Neural crest cell (in vitro differentiated cells): Measurements from ENCODE around the gene UBR2. TPM values are rescaled to one million over a fixed set of nuclear protein-coding genes. Genes with fewer than 3 reads are reported as not detected.

ENCODE experiments used
- DNase-seq: peaks from one replicate; pipeline ENCODE4 v3.0.0; 2021; ENCODE audit warnings: low read depth, mixed read lengths, low spot score
- H3K27ac Mint-ChIP-seq: one replicate; pipeline ENCODE4 v1.8.0; 2021; ENCODE audit warnings: mild to moderate bottlenecking, mixed read lengths; ENCODE audit not compliant: unreplicated experiment
- H3K27me3 Mint-ChIP-seq: 2 replicates; pipeline ENCODE4 v1.8.0; 2021; ENCODE audit warnings: low read depth, mild to moderate bottlenecking, mixed read lengths
- H3K36me3 Mint-ChIP-seq: 2 replicates; pipeline ENCODE4 v1.8.0; 2021; ENCODE audit warnings: low read depth, mild to moderate bottlenecking, mixed read lengths
- H3K4me1 Mint-ChIP-seq: 2 replicates; pipeline ENCODE4 v1.8.0; 2021; ENCODE audit warnings: mixed read lengths
- H3K4me3 Mint-ChIP-seq: one replicate; pipeline ENCODE4 v1.8.0; 2021; ENCODE audit warnings: mild to moderate bottlenecking, mixed read lengths
- H3K9me3 Mint-ChIP-seq: 2 replicates; pipeline ENCODE4 v1.8.0; 2021; ENCODE audit warnings: mixed read lengths
- total RNA-seq: library from RNA; stranded (reverse); gene quantifications from 2 replicates; pipeline ENCODE4 v1.2.1, GENCODE V29; 2021
- TF ChIP-seq, protein P1 (sequence below): fragments of 200-600 bp; sonication (generic); conservative IDR thresholded peaks from 2 replicates; pipeline ENCODE4 v1.5.0; 2021; ENCODE audit warnings: antibody characterized with exemption, mild to moderate bottlenecking

The UBR2 gene
- total RNA-seq, 1 donor from 2014 or later = 22.3 TPM

DNA sequence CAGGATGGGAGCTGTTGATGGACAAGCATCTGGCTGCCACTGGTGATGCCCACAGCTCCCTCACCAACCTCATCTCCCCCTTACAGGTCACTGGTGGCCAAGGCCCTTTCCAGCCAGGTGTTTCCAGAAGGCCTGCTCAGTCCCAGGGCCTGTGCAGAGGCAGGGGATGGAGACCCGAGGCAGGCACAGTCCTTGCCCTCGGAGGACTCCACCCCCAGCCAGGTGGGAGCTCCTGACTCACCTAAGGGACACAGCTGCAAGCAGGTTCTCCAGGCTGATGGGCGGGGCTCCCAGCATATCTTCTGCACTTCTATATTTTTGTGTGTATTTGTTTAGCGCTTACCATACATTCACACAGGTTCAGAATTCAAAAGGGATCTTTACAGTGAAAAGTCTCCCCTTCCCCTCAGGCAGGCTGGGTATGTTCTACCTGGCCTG lies 141.1 kb downstream of the UBR2 start:
- Mint-ChIP-seq H3K4me3 (no peak overlapping the region), H3K27me3 (no peaks in the 10 kb centered on the region), H3K27ac (no peak overlapping the region), H3K36me3 (no peaks in the 10 kb centered on the region), H3K4me1 (no peaks in the 10 kb centered on the region), H3K9me3 (no peaks in the 10 kb centered on the region)
- TF ChIP-seq, protein P1, sequence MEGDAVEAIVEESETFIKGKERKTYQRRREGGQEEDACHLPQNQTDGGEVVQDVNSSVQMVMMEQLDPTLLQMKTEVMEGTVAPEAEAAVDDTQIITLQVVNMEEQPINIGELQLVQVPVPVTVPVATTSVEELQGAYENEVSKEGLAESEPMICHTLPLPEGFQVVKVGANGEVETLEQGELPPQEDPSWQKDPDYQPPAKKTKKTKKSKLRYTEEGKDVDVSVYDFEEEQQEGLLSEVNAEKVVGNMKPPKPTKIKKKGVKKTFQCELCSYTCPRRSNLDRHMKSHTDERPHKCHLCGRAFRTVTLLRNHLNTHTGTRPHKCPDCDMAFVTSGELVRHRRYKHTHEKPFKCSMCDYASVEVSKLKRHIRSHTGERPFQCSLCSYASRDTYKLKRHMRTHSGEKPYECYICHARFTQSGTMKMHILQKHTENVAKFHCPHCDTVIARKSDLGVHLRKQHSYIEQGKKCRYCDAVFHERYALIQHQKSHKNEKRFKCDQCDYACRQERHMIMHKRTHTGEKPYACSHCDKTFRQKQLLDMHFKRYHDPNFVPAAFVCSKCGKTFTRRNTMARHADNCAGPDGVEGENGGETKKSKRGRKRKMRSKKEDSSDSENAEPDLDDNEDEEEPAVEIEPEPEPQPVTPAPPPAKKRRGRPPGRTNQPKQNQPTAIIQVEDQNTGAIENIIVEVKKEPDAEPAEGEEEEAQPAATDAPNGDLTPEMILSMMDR = no peak
- no peak for DNase-seq

DNA sequence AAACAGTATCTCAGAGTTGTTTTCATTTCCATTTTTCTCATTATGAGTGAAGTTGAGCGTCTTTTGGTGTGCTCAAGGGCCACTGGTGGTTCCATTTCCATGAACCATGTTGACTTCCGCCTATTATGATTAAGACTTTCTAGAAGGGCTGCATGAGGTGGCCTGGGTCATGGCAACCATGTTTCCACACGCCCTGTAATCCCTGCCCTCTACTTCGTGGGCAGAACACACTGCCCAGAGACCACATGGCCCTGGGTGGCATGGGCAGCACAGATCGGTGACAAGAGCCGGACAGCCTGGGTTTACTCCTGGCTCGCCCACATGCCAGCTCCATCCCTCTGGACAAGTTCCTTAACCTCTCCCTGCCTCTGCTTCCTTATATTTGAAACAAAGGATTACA lies 143.8 kb downstream of the UBR2 start:
- H3K4me3 Mint-ChIP-seq = no peak overlapping the region
- TF ChIP-seq, protein P1 = no peak
- no peaks in the 10 kb centered on the region for H3K36me3 Mint-ChIP-seq
- no peaks in the 10 kb centered on the region for H3K27me3 Mint-ChIP-seq
- no peak for DNase-seq
- peaks cover 7% of the 10 kb centered on the region for H3K4me1 Mint-ChIP-seq
- H3K27ac Mint-ChIP-seq = no peak overlapping the region
- peaks cover 11% of the 10 kb centered on the region for H3K9me3 Mint-ChIP-seq

DNA sequence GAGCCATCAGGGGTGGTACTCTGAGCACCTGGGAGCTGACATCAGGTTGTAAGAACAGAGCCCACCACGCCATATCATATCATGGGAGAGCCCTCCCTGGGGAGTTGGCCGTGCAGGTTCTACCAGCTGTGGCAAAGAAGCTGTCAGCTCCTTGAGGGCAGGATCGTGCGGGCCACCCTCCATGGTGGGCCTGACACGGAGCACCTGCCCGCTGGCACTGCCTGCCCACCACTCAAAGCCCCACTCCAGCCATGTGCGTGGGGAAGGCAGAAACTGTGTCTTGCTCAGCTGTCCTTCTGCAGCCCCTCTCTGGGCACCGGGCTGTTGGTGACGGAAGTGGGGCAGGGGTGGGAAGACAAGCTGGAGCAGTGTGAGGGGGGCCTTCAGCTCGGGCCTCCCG lies 144.3 kb downstream of the UBR2 start:
- Mint-ChIP-seq H3K9me3 (peaks cover 11% of the 10 kb centered on the region), H3K4me3 (no peak overlapping the region), H3K27ac (no peak overlapping the region), H3K4me1 (peaks cover 7% of the 10 kb centered on the region), H3K27me3 (no peaks in the 10 kb centered on the region), H3K36me3 (no peaks in the 10 kb centered on the region)
- TF ChIP-seq, protein P1 = no peak
- DNase-seq = no peak

DNA sequence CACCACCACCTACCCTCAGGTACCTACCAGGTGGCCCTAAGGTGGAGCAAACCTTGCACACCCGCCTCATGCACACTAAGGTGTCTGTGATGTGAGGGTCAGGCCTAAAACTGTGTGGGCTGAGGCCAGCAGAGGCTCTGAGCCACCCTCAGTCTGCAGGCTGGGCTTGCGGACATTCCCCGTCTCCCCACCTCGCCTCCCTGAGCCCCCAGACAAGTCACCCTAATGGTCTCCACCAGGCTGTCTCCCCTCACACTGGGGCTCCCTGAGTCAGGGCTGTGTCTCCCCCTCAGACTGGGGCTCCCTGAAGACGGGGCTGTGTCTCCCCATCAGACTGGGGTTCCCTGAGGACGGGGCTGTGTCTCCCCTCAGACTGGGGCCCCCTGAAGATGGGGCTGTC lies 146.0 kb downstream of the UBR2 start:
- TF ChIP-seq, protein P1 = no peak
- H3K36me3 Mint-ChIP-seq = no peaks in the 10 kb centered on the region
- H3K4me1 Mint-ChIP-seq = peaks cover 7% of the 10 kb centered on the region
- no peaks in the 10 kb centered on the region for H3K27me3 Mint-ChIP-seq
- no peak overlapping the region for H3K4me3 Mint-ChIP-seq
- no peak for DNase-seq
- H3K9me3 Mint-ChIP-seq = peaks cover 11% of the 10 kb centered on the region
- no peak overlapping the region for H3K27ac Mint-ChIP-seq

DNA sequence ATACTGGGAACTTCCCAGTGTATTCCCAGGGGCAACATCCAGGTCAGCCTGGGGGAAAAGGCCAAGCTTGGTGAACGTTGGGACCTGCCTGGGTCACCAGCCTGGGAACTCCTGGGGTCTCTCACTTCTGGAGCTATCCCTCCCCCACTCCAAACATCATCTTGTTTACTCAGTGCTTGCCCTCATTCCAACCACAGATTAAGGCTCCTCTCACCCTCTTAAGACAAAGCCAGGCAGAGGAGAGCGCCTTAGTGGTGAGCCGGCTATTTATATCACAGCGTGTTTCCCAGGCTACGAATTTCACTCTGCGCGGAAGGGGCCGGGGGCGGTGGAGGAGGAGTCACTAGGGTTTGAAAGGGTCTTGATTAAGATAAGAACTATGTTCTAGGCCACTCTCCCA lies 146.5 kb downstream of the UBR2 start:
- Mint-ChIP-seq H3K9me3 (peaks cover 11% of the 10 kb centered on the region), H3K4me3 (no peak overlapping the region), H3K27ac (peak overlapping the region; percentile 29), H3K27me3 (no peaks in the 10 kb centered on the region), H3K36me3 (no peaks in the 10 kb centered on the region), H3K4me1 (peaks cover 7% of the 10 kb centered on the region)
- DNase-seq = no peak
- TF ChIP-seq, protein P1 = no peak

DNA sequence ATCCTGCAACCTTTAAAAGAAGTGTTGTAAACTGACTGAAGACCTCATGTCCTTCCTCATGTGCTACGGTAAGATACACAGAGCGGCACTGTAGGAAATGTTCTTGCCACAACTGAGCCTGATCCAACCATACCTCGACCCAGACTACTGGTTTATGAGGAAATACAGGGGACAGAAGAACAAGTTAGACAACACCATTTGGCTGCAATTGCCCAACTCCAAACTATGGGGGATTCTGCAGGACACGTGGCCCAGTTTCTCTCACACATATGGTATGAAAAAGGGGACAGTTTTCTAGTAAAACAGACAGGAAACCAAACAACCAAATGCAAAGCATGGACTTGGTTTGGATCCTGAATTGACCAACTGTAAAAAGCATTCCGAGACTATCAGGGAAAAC lies 148.1 kb downstream of the UBR2 start:
- Mint-ChIP-seq H3K27me3 (no peaks in the 10 kb centered on the region), H3K9me3 (peaks cover 11% of the 10 kb centered on the region), H3K27ac (no peak overlapping the region), H3K4me3 (no peak overlapping the region), H3K4me1 (peaks cover 7% of the 10 kb centered on the region), H3K36me3 (no peaks in the 10 kb centered on the region)
- no peak for DNase-seq
- TF ChIP-seq, protein P1 = no peak
